Omental fat pad (tissue), 4 donors: ENCODE measurements around the gene SRL. TPM values are rescaled to one million over a fixed set of nuclear protein-coding genes. Genes with fewer than 3 reads are reported as not detected.

ENCODE experiments used
- ATAC-seq: fragments of 150-250 bp; one replicate; pipeline ENCODE4 v1.9.1; 2016; ENCODE audit warnings: mild to moderate bottlenecking, moderate library complexity; ENCODE audit not compliant: low FRiP score
- DNase-seq: peaks from one replicate; pipeline ENCODE4 v3.0.0-alpha.2; 2019; ENCODE audit warnings: low spot score
- total RNA-seq, 4 donors: library from RNA; depleted of rRNA; stranded (reverse); fragments of >200 nt; gene quantifications; one replicate each; pipeline ENCODE4 v1.1.0, GENCODE V29; 2016
- TF ChIP-seq, protein P1 (sequence below), 3 donors: fragments of 450-650 bp; IDR thresholded peaks; one replicate each; pipeline ENCODE4 v1.5.1; 2016 to 2017; ENCODE audit warnings: antibody characterized with exemption in 3 of 3, mild to moderate bottlenecking in 3 of 3, moderate library complexity in 2 of 3

Gene SRL
- total RNA-seq, 4 donors from 2014 or later = 0.84 to 4.4 (median 1.9) TPM

DNA sequence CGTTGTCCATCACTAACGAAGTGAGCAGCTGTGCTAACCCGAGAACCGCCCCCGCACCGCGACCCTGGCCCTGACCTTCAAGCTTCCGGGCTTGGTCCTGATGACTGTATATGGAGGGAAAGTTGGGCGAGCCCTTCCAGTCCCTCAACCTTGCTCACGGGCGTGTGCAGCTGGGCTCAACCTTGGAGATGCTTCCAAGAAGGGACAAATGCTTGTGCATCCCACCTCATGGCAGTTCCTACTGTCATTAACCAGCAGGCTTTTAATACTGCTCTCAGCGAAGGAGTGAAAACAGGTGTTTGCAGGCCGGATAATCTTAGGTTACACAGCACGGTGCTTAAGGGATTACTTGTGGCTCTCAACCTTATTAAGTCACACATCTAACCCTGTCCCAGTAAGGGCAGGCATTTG is 33.5 kb downstream of the SRL start:
- ATAC-seq = no peak
- no peak for DNase-seq
- TF ChIP-seq, protein P1, sequence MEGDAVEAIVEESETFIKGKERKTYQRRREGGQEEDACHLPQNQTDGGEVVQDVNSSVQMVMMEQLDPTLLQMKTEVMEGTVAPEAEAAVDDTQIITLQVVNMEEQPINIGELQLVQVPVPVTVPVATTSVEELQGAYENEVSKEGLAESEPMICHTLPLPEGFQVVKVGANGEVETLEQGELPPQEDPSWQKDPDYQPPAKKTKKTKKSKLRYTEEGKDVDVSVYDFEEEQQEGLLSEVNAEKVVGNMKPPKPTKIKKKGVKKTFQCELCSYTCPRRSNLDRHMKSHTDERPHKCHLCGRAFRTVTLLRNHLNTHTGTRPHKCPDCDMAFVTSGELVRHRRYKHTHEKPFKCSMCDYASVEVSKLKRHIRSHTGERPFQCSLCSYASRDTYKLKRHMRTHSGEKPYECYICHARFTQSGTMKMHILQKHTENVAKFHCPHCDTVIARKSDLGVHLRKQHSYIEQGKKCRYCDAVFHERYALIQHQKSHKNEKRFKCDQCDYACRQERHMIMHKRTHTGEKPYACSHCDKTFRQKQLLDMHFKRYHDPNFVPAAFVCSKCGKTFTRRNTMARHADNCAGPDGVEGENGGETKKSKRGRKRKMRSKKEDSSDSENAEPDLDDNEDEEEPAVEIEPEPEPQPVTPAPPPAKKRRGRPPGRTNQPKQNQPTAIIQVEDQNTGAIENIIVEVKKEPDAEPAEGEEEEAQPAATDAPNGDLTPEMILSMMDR (IDR thresholded peaks at IDR 0.05) = no peak

- ATAC-seq (no peak), DNase-seq (no peak)
- TF ChIP-seq, protein P1 (IDR thresholded peaks at IDR 0.05) = no peak
These were observed 34.1 kb downstream of the SRL start for GRCh38 chr16:4207683-4208340.

GRCh38 chr16:4207229-4207628 is 34.7 kb downstream of the SRL start:
- DNase-seq (no peak), ATAC-seq (no peak)
- TF ChIP-seq, protein P1 (IDR thresholded peaks at IDR 0.05) = no peak

DNA sequence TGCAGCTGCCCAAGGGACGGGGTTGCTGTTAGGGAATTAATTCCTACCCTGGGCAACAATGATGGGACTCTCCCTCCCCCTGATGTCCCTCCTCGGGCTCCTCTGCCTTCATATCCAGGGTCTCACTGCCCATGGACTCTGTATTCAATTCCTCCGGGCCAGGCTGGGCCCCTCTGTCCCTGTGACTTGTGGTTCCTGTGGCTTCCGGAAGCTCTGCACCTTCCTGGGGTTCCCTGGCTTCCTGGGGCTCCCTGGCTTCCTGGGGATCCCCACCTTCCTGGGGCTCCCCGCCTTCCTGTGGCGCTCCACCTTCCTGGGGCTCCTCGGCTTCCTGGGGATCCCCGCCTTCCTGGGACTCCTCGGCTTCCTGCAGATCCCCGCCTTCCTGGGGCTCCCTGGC is 35.2 kb downstream of the SRL start:
- DNase-seq (no peak), ATAC-seq (no peak)
- TF ChIP-seq, protein P1 (IDR thresholded peaks at IDR 0.05) = no peak

GRCh38 chr16:4205971-4206370 is 35.9 kb downstream of the SRL start:
- ATAC-seq = no peak
- TF ChIP-seq, protein P1 (IDR thresholded peaks at IDR 0.05) = no peak
- DNase-seq = no peak

DNA sequence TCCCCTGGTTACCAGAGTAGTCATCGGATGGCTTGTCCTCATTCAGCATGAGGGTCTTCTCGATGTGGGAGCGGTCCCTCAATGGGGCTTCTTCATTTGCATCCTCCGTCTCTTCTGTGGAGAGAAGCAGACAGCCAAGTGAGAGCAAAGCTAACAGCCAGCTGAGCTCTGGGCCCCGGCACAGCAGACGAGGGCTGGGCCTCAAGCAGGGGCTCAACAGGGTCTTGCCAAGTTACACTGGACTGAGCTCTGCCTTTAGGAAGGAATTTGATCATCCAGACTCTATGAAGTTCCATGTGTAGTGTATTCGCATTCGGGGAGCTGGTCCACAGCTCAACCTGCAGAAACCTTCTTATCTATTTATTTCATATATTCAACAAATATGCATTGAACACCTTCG is 37.4 kb downstream of the SRL start:
- no peak for DNase-seq
- TF ChIP-seq, protein P1 (IDR thresholded peaks at IDR 0.05) = no peak
- no peak for ATAC-seq

GRCh38 chr16:4203748-4204147 is 38.1 kb downstream of the SRL start:
- TF ChIP-seq, protein P1 (IDR thresholded peaks at IDR 0.05) = no peak
- ATAC-seq = no peak

More at GRCh38 chr16:4203748-4204147, 38.1 kb downstream of the SRL start:
- no peak for DNase-seq
